ENCODE measurements around the gene UBE2J2. TPM values are rescaled to one million over a fixed set of nuclear protein-coding genes. Genes with fewer than 3 reads are reported as not detected.

The UBE2J2 gene
- total and polyA plus RNA-seq, 10 donors: 39.1 to 69.7 (median 55.3) TPM

DNA sequence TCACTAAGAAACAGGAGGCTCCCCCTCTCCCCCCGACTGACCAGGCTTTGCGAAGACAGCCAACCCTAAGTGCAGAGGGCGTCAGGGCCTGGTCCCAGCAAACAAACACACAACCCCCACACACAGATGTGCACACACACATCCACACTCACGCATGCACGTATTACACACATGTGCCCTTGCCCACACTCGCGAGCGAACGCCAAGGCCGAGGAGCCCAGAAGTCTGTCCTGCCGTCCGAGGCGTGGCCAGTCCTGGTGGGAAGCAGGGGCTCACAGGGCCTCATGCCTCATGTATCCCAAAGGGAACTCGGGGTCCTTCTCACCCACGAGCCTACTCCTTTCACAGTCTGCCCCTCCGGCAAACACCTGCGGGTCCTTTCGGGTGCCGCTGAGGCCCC, 43.9 kb downstream of the UBE2J2 start:
- intact Hi-C loops (cut with DNase I; ENCODE audit: low total_unique reads): no loop called here
- no peaks in the 10 kb centered on the region for H3K27me3 ChIP-seq (replicated peaks in 1 of 7)
- peak overlapping the region in 3 of 8 donors; percentile 97 to 100 (median 99) for H3K4me3 ChIP-seq
- no peaks in the 10 kb centered on the region for H3K9me3 ChIP-seq
- DNase-seq: no peak
- TF ChIP-seq, protein P1, sequence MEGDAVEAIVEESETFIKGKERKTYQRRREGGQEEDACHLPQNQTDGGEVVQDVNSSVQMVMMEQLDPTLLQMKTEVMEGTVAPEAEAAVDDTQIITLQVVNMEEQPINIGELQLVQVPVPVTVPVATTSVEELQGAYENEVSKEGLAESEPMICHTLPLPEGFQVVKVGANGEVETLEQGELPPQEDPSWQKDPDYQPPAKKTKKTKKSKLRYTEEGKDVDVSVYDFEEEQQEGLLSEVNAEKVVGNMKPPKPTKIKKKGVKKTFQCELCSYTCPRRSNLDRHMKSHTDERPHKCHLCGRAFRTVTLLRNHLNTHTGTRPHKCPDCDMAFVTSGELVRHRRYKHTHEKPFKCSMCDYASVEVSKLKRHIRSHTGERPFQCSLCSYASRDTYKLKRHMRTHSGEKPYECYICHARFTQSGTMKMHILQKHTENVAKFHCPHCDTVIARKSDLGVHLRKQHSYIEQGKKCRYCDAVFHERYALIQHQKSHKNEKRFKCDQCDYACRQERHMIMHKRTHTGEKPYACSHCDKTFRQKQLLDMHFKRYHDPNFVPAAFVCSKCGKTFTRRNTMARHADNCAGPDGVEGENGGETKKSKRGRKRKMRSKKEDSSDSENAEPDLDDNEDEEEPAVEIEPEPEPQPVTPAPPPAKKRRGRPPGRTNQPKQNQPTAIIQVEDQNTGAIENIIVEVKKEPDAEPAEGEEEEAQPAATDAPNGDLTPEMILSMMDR (IDR thresholded peaks at IDR 0.05 in 8 of 11, conservative IDR thresholded peaks at IDR 0.05 in 3 of 11): no peak
- TF ChIP-seq POLR2AphosphoS5 (IDR thresholded peaks at IDR 0.05): peak in 1 of 3 donors; percentile 28
- 81 to 93% (median 90%) methylated on average over 19 of the region's 19 CpGs for WGBS, 5 donors
- H3K36me3 ChIP-seq: peaks cover 0 to 73% (median 50%) of the 10 kb centered on the region in 6 donors
- no peak overlapping the region for H3K27ac ChIP-seq
- H3K4me1 ChIP-seq: peaks cover 13 to 89% (median 52%) of the 10 kb centered on the region in 6 donors

DNA sequence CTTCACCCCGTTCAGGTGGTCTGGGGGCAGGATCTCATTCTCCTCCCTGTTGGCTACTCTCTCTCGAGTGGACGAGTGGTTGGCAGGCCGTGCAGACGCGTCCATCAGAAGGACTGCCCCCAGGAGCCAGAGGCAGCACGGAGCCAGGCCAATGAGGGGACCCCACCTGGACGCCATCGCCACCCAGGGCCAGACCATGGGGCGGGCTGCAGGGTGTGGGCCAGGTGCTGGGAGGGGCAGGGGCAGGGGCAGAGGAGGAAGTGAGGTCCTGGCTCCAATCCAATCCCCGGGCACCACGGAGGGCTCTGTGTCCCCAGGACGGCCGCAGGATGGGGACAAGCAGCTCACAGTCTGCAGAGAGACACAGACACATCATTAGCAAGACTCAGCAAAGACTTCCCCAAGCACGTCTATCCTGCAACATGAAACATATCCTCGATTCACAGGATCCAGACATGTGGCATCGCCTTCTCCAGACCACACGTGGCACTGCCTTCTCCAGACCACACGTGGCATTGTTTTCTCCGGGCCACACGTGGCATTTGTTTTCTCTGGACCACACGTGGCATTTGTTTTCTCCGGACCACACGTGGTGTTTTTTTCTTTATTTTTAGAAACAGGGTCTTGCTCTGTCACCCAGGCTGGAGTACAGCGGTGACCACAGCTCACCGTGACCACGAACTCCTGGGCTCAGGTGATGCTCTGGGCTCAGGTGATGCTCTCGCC, 44.9 kb downstream of the UBE2J2 start:
- TF ChIP-seq POLR2A (IDR thresholded peaks at IDR 0.05) (no peak), POLR2AphosphoS5 (IDR thresholded peaks at IDR 0.05) (peak in 1 of 3 donors; percentile 16)
- TF ChIP-seq, protein P1 (IDR thresholded peaks at IDR 0.05 in 8 of 11, conservative IDR thresholded peaks at IDR 0.05 in 3 of 11): no peak
- WGBS, 5 donors: 84 to 94% (median 87%) methylated on average over 24 to 28 of the region's 28 CpGs
- intact Hi-C loops (cut with DNase I; ENCODE audit: low total_unique reads): no loop called here
- DNase-seq: no peak
- H3K27me3 ChIP-seq (replicated peaks in 1 of 7): no peaks in the 10 kb centered on the region
- H3K27ac ChIP-seq: no peak overlapping the region
- peaks cover 13 to 79% (median 48%) of the 10 kb centered on the region in 6 donors for H3K4me1 ChIP-seq
- no peaks in the 10 kb centered on the region for H3K9me3 ChIP-seq
- peaks cover 0 to 73% (median 53%) of the 10 kb centered on the region in 6 donors for H3K36me3 ChIP-seq
- H3K4me3 ChIP-seq: no peak overlapping the region

DNA sequence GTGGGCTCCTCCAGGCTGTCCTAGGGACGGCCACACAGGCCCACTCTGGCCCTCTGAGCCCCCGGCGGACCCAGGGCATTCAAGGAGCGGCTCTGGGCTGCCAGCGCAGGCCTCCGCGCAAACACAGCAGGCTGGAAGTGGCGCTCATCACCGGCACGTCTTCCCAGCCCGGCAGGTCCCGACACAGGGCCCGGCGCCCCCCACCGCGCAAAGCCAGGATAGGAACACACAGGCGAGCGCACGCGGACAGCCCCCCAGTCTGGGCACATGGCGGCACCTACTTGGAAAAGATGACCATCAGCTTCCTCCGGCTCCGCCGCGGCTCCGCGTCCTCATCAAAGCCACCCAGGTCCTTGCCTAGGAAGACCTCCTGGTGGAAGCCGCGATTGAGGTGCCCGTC, 45.5 kb downstream of the UBE2J2 start:
- no peak for DNase-seq
- H3K27ac ChIP-seq: no peak overlapping the region
- no peak overlapping the region for H3K4me3 ChIP-seq
- WGBS, 5 donors: 89 to 98% (median 96%) methylated on average over 22 to 30 of the region's 30 CpGs
- H3K9me3 ChIP-seq: no peaks in the 10 kb centered on the region
- H3K36me3 ChIP-seq: peaks cover 0 to 73% (median 59%) of the 10 kb centered on the region in 6 donors
- intact Hi-C loops (cut with DNase I; ENCODE audit: low total_unique reads): no loop called here
- H3K4me1 ChIP-seq: peaks cover 13 to 73% (median 42%) of the 10 kb centered on the region in 6 donors
- H3K27me3 ChIP-seq (replicated peaks in 1 of 7): no peaks in the 10 kb centered on the region
- TF ChIP-seq POLR2A (IDR thresholded peaks at IDR 0.05): no peak
- TF ChIP-seq POLR2AphosphoS5 (IDR thresholded peaks at IDR 0.05): peak in 1 of 3 donors; percentile 24

DNA sequence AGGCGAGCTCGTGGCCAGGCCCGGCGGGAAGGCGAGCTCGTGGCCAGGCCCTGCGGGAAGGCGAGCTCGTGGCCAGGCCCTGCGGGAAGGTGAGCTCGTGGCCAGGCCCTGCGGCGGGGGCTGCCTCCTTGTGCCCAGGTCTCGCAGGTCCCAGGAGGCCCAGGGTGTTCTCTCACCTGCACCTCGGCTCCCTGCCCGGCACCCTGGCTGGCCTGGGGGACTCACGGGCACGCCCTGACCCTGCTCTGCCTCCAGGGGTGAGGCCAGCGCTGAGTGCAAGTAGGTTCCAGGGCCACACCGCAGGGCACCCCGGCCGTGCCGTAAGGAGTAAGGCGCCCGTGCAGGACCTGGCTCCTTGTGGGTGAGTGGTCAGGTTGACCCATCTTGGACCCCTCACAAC, 46.3 kb downstream of the UBE2J2 start:
- no peak for DNase-seq
- Histone ChIP-seq H3K9me3 (no peaks in the 10 kb centered on the region), H3K4me3 (no peak overlapping the region), H3K27me3 (replicated peaks in 1 of 7) (no peaks in the 10 kb centered on the region), H3K4me1 (peaks cover 13 to 66% (median 35%) of the 10 kb centered on the region in 6 donors), H3K36me3 (peaks cover 0 to 79% (median 67%) of the 10 kb centered on the region in 6 donors), H3K27ac (no peak overlapping the region)
- intact Hi-C loops (cut with DNase I; ENCODE audit: low total_unique reads): no loop called here
- WGBS, 5 donors: 96 to 99% (median 98%) methylated on average over 12 to 25 of the region's 25 CpGs
- TF ChIP-seq, protein P1 (IDR thresholded peaks at IDR 0.05 in 8 of 11, conservative IDR thresholded peaks at IDR 0.05 in 3 of 11): no peak
- no peak for TF ChIP-seq POLR2AphosphoS5 (IDR thresholded peaks at IDR 0.05)
- TF ChIP-seq POLR2A (IDR thresholded peaks at IDR 0.05): no peak

Measured in spleen (tissue), 11 donors.